ENCODE results near the gene FEN1. TPM values are rescaled to one million over a fixed set of nuclear protein-coding genes. Genes with fewer than 3 reads are reported as not detected.
A peak's percentile ranks its signal among the peaks of the same experiment; 100 is the strongest.

The FEN1 gene
- total and polyA plus RNA-seq, 2 of the 13 experiments (the other 11 are each of a cell fraction or from before 2014, with no cell fraction given), result 12.4 to 102 TPM

DNA sequence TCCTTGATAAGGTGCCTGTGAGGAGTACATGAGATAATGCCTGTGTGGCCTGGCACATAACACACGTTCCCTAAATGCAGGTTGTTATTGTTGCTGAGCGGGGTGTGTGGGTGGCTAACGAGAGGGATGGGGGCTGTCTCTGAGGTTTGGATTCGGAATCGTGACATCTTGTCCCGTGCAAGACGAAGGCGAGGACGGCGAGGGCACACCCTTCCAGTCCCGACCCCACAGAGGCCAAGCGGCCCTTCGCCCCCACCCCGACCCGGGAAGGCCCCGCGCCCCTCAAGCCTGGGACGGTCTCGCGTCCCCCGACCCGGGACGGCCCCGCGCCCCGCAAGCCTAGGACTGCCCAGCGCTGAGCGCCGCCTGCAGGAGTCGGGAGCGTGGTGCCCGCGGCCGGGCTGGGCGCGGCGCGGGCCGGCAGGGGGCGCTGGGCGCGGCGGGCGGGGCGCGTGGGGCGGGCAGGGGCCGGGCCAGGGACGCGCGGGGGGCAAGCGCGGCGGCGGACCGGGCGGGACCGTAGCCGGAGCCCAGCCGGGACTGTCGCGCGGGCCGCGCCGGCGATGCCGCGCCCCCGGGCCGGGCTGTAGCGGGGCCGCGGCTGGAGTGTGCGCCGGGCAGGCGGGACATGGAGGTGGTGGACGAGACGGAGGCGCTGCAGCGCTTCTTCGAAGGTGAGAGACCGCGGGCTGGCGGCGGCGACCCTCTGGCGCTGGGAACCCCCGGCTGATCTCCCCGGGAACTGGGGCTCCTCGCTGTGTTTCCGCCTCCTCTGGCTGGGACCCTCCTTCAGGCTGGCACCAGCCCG lies 40.4 kb upstream of the FEN1 start, which contains the start of gene MYRF (continued):
- no peak for TF ChIP-seq ATF5 (CRISPR knock-in tag; IDR thresholded peaks at IDR 0.05; ENCODE audit: low read depth)
- no peak for TF ChIP-seq ZNF788 (CRISPR knock-in tag; IDR thresholded peaks at IDR 0.05; ENCODE audit: borderline replicate concordance)
- TF ChIP-seq CCAR2 (optimal IDR thresholded peaks at IDR 0.05; ENCODE audit: low read depth, low read length), result no peak
- no peak for TF ChIP-seq PRDM10 (CRISPR knock-in tag; IDR thresholded peaks at IDR 0.05; ENCODE audit: low read depth)
- peak; percentile 49; the same call in 1 of the 2 replicates for TF ChIP-seq SP4 (CRISPR knock-in tag; IDR thresholded peaks at IDR 0.05)
- TF ChIP-seq ZNF550 (CRISPR knock-in tag; IDR thresholded peaks at IDR 0.05; ENCODE audit: borderline replicate concordance), result no peak
- no peak for TF ChIP-seq ARID3A (IDR thresholded peaks at IDR 0.05; ENCODE audit: low read depth, low read length)
- no peak for TF ChIP-seq ZNF232 (CRISPR knock-in tag; IDR thresholded peaks at IDR 0.05; ENCODE audit: borderline replicate concordance)
- no peak for TF ChIP-seq PHF21A (CRISPR knock-in tag; IDR thresholded peaks at IDR 0.05)
- TF ChIP-seq RBFOX2 (IDR thresholded peaks at IDR 0.05; ENCODE audit: low read depth, low read length), result peak; percentile 70; the same call in 1 of the 2 replicates
- no peak for TF ChIP-seq CAMTA2 (CRISPR knock-in tag; IDR thresholded peaks at IDR 0.05; ENCODE audit: borderline replicate concordance)
- no peak for TF ChIP-seq RFX5 (IDR thresholded peaks at IDR 0.05; ENCODE audit: low read depth, low read length)
- no peak for TF ChIP-seq ZUFSP (CRISPR knock-in tag; IDR thresholded peaks at IDR 0.05; ENCODE audit: borderline replicate concordance)
- no peak for TF ChIP-seq THYN1 (CRISPR knock-in tag; IDR thresholded peaks at IDR 0.05; ENCODE audit: borderline replicate concordance, low read depth)
- TF ChIP-seq PATZ1 (CRISPR knock-in tag; IDR thresholded peaks at IDR 0.05), result peak; percentile 42; the same call in 1 of the 2 replicates
- no peak for TF ChIP-seq SALL1 (CRISPR knock-in tag; IDR thresholded peaks at IDR 0.05)
